ELR (cell line): Measurements from ENCODE around the gene TLE3.

Experiments used
- DNase-seq: peaks from one replicate; pipeline ENCODE4 v3.0.0-alpha.2; 2015; ENCODE audit warnings: low read depth

TLE3 gene

GRCh38 chr15:70061696-70062270 lies 35.9 kb downstream of the TLE3 start:
- no peak for DNase-seq

- DNase-seq: no peak
Observed at GRCh38 chr15:70060993-70061305, 36.8 kb downstream of the TLE3 start.

- no peak for DNase-seq
Observed at GRCh38 chr15:70060214-70060992, 37.3 kb downstream of the TLE3 start.

GRCh38 chr15:70059476-70060213 lies 38.1 kb downstream of the TLE3 start:
- no peak for DNase-seq

- DNase-seq: no peak
Observed at GRCh38 chr15:70058642-70059360, 38.9 kb downstream of the TLE3 start.

- DNase-seq: no peak
Observed at GRCh38 chr15:70057931-70058641, 39.6 kb downstream of the TLE3 start.

GRCh38 chr15:70056091-70056680 lies 41.5 kb downstream of the TLE3 start:
- no peak for DNase-seq

- DNase-seq: no peak
Observed at GRCh38 chr15:70055601-70056051, 42.1 kb downstream of the TLE3 start.

- no peak for DNase-seq
Observed at GRCh38 chr15:70054884-70055387, 42.8 kb downstream of the TLE3 start.

GRCh38 chr15:70054366-70054765 lies 43.4 kb downstream of the TLE3 start:
- DNase-seq: no peak

- DNase-seq: no peak
Observed at GRCh38 chr15:70053716-70054229, 43.9 kb downstream of the TLE3 start.

- DNase-seq: no peak
Observed at GRCh38 chr15:70053001-70053715, 44.6 kb downstream of the TLE3 start.

- no peak for DNase-seq
Observed at GRCh38 chr15:70051948-70052633, 45.6 kb downstream of the TLE3 start.

- DNase-seq: no peak
Observed at GRCh38 chr15:70050970-70051369, 46.7 kb downstream of the TLE3 start.

GRCh38 chr15:70050441-70050840 lies 47.3 kb downstream of the TLE3 start:
- DNase-seq: no peak

- DNase-seq: no peak
Observed at GRCh38 chr15:70049701-70050301, 47.9 kb downstream of the TLE3 start.

GRCh38 chr15:70048578-70049514 lies 48.9 kb downstream of the TLE3 start:
- no peak for DNase-seq

- DNase-seq: no peak
Observed at GRCh38 chr15:70048198-70048565, 49.5 kb downstream of the TLE3 start.
